M059J (cell line): ENCODE measurements around the gene SPDYA. TPM values are rescaled to one million over a fixed set of nuclear protein-coding genes. Genes with fewer than 3 reads are reported as not detected.

Experiments
- DNase-seq: peaks from one replicate; pipeline ENCODE4 v3.0.0-alpha.2; 2012; ENCODE audit warnings: low read depth
- total RNA-seq: library from RNA; depleted of rRNA; stranded (reverse); fragments of >200 nt; shearing (Covaris generic); gene quantifications from 2 replicates; pipeline ENCODE4 v1.2.3, GENCODE V29; 2014

SPDYA gene
- total RNA-seq, 1 experiment from 2014 or later: 0.12 TPM

GRCh38 chr2:28824870-28825269 lies 14.2 kb downstream of the SPDYA start:
- DNase-seq: no peak

- DNase-seq: peak; percentile 44
Measured at GRCh38 chr2:28828382-28828781, 17.7 kb downstream of the SPDYA start.

- no peak for DNase-seq
Measured at GRCh38 chr2:28833740-28834470, 23.3 kb downstream of the SPDYA start.

GRCh38 chr2:28835781-28836180 lies 25.1 kb downstream of the SPDYA start:
- DNase-seq: no peak

- no peak for DNase-seq
Measured at GRCh38 chr2:28838971-28839370, 28.3 kb downstream of the SPDYA start.

GRCh38 chr2:28842042-28842441 lies 31.4 kb downstream of the SPDYA start:
- DNase-seq: no peak

- peak; percentile 13 for DNase-seq
Measured at GRCh38 chr2:28855193-28855592, 44.6 kb downstream of the SPDYA start.

GRCh38 chr2:28855977-28856376 lies 45.3 kb downstream of the SPDYA start:
- DNase-seq: no peak

- DNase-seq: no peak
Measured at GRCh38 chr2:28868611-28869010, 58.0 kb downstream of the SPDYA start.

GRCh38 chr2:28869494-28870145 lies 59.0 kb downstream of the SPDYA start:
- peak; percentile 58 for DNase-seq

GRCh38 chr2:28870146-28870891 lies 59.7 kb downstream of the SPDYA start, which contains the start of gene TRMT61B:
Gene TRMT61B, minus strand, starts transcription at chr2:28870309. Its CDS starts 32 bp downstream, at chr2:28870277.
- peak; percentile 92 for DNase-seq

- no peak for DNase-seq
Measured at GRCh38 chr2:28871620-28872019, 61.0 kb downstream of the SPDYA start.

- no peak for DNase-seq
Measured at GRCh38 chr2:28880193-28880592, 69.6 kb downstream of the SPDYA start.

- DNase-seq: no peak
Measured at GRCh38 chr2:28893488-28893887, 82.9 kb downstream of the SPDYA start.

GRCh38 chr2:28894470-28895188 lies 84.0 kb downstream of the SPDYA start, which contains the start of gene WDR43:
Gene WDR43, plus strand, starts transcription at chr2:28894667. Its CDS starts 32 bp downstream, at chr2:28894699.
- peak; percentile 98 for DNase-seq

- DNase-seq: peak; percentile 65
Measured at GRCh38 chr2:28895189-28895893, 84.7 kb downstream of the SPDYA start.

- DNase-seq: peak; percentile 62
Measured at GRCh38 chr2:28896906-28897305, 86.3 kb downstream of the SPDYA start.

GRCh38 chr2:28898048-28898447 lies 87.4 kb downstream of the SPDYA start:
- no peak for DNase-seq
